Pancreas (tissue), 10 donors: Measurements from ENCODE around the gene KCNQ1OT1. TPM values are rescaled to one million over a fixed set of nuclear protein-coding genes. Genes with fewer than 3 reads are reported as not detected.
A peak's percentile ranks its signal among the peaks of the same experiment; 100 is the strongest.

ENCODE experiments used
- ATAC-seq, 4 donors: fragments of 200-7000 bp; cut with Tn5 transposase; one replicate each; pipeline versions ENCODE4 v1.8.0 to v1.9.1; 2020; ENCODE audit warnings: mild to moderate bottlenecking in 4 of 4, moderate library complexity in 4 of 4
- DNase-seq, 6 donors: peaks; one replicate each; pipeline ENCODE4 v3.0.0-alpha.2; 2020
- FAIRE-seq: peaks from 2 replicates; lab custom pipeline; 2012; peaks lifted over from hg19 to GRCh38; lab: Jason Lieb, UNC
- H3K27ac ChIP-seq, 4 donors: fragments of 200-600 bp; sonication (generic); 1 replicate in 3 of 4; 2 replicates in 1 of 4; pipeline versions ENCODE4 v1.5.0 to v1.8.0; 2020
- H3K27me3 ChIP-seq, 4 donors: fragments of 200-600 bp; one replicate each; pipeline ENCODE4 v1.8.0; 2021
- H3K36me3 ChIP-seq, 3 donors: fragments of 200-600 bp; sonication (generic) in 1 of 3; one replicate each; pipeline versions ENCODE4 v1.5.0 to v1.8.0; 2020 to 2021
- H3K4me1 ChIP-seq, 3 donors: fragments of 200-600 bp; one replicate each; pipeline ENCODE4 v1.8.0; 2021
- H3K4me3 ChIP-seq, 4 donors: fragments of 200-600 bp; sonication (generic) in 2 of 4; one replicate each; pipeline versions ENCODE4 v1.5.0 to v1.8.0; 2020 to 2021
- H3K9me3 ChIP-seq, 4 donors: fragments of 200-600 bp; one replicate each; pipeline ENCODE4 v1.8.0; 2021
- WGBS, 2 donors: extraction: QIAGEN DNeasy Blood & Tissue Kit; methylation state at CpG; one replicate each; pipeline ENCODE4 v1.1.7; 2013; 5-methylcytosine and 5-hydroxymethylcytosine counted together
- intact Hi-C, 3 donors: fragments of 100-400 bp; cut with DNase I; formaldehyde crosslinking; loops; one replicate each; pipeline versions ENCODE4 v1.11.1 to v1.14.2; 2022
- polyA plus RNA-seq, 2 donors: library from polyadenylated mRNA; stranded (reverse); fragments of 200-250 nt; gene quantifications; one replicate each; pipeline ENCODE4 v1.2.3, GENCODE V29; 2013
- total RNA-seq, 6 donors: library from RNA; stranded (reverse); fragmentation: NEBNext Ultra II Directional in 4 of 6; extraction: Animal tissue kit (Norgen Biotek cat#: 25700) in 4 of 6; gene quantifications; one replicate each; pipeline versions ENCODE4 v1.2.1 to v1.2.4, GENCODE V29; 2021 to 2023
- TF ChIP-seq, protein P1 (sequence below), 4 donors: fragments of 200-600 bp; sonication (generic) in 3 of 4; IDR thresholded peaks; one replicate each; pipeline versions ENCODE4 v1.5.0 to v1.8.0; 2021; ENCODE audit warnings: antibody characterized with exemption in 4 of 4
- donor health status: healthy with polysubstance abuse.
- donor health status: DM: no; HTN: no; CAD: no; lungs with moderate emphysema.
- donor health status: DM: no; HTN: no; CAD: no.
- donor health status: control.
- donor health status: control.
- donor health status: Bipolar disorder and iron deficiency.
- donor health status: DM: yes; HTN: yes; CAD: no.
- donor health status: DM: no; HTN: no; CAD: no.
- donor health status: DM: no; HTN: no; CAD: no.
- donor health status: DM: yes; HTN: yes; CAD: no.

Gene KCNQ1OT1
- total and polyA plus RNA-seq, 8 donors, result 0.31 to 1.9 (median 1.4) TPM

DNA sequence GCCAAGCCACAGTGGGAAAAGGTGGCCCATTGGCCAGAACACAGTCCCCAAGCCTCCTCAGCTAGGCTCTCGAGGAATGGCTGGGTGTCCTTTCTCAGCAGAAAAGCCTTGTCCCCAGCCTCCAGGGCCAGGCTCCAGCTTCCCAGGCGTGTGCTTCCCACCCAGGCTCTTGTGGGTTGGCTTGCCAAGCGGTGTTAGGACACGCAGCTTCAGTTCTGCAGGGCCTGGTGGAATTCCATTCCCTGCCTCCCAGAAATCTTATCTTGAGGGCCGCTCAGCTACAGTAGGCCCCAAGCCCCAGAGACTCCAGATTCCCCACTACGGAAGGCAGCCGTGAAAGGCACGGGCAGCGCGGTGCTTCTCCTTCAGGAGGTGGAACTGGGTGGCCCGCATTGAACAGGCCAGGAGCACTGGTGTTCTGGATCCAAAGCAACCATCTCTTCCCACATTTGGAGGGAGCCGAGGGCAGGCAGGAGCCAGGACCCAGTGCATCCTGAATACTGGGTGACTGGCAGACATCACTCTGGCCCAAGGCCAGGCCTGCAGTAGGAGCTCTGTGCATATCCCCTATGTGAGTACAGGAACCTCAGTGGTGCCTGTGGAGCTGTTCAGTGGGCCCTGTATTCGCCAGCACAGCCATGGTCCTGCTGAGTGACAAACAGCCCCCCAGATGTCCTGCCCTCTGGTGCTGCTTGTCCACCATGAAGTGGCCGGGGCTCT lies 16.7 kb upstream of the KCNQ1OT1 start:
- no peaks in the 10 kb centered on the region for H3K4me1 ChIP-seq
- H3K27me3 ChIP-seq, result no peaks in the 10 kb centered on the region
- H3K4me3 ChIP-seq, result no peak overlapping the region
- 93 to 94% methylated on average over 14 of the region's 14 CpGs for WGBS, 2 donors
- no peak for ATAC-seq
- no peak for FAIRE-seq
- intact Hi-C loops, result no loop called here
- H3K36me3 ChIP-seq, result no peaks in the 10 kb centered on the region
- H3K27ac ChIP-seq, result no peak overlapping the region
- TF ChIP-seq, protein P1, sequence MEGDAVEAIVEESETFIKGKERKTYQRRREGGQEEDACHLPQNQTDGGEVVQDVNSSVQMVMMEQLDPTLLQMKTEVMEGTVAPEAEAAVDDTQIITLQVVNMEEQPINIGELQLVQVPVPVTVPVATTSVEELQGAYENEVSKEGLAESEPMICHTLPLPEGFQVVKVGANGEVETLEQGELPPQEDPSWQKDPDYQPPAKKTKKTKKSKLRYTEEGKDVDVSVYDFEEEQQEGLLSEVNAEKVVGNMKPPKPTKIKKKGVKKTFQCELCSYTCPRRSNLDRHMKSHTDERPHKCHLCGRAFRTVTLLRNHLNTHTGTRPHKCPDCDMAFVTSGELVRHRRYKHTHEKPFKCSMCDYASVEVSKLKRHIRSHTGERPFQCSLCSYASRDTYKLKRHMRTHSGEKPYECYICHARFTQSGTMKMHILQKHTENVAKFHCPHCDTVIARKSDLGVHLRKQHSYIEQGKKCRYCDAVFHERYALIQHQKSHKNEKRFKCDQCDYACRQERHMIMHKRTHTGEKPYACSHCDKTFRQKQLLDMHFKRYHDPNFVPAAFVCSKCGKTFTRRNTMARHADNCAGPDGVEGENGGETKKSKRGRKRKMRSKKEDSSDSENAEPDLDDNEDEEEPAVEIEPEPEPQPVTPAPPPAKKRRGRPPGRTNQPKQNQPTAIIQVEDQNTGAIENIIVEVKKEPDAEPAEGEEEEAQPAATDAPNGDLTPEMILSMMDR (IDR thresholded peaks at IDR 0.05), result no peak
- H3K9me3 ChIP-seq, result no peaks in the 10 kb centered on the region
- DNase-seq, result peak in 1 of 6 donors; percentile 40

DNA sequence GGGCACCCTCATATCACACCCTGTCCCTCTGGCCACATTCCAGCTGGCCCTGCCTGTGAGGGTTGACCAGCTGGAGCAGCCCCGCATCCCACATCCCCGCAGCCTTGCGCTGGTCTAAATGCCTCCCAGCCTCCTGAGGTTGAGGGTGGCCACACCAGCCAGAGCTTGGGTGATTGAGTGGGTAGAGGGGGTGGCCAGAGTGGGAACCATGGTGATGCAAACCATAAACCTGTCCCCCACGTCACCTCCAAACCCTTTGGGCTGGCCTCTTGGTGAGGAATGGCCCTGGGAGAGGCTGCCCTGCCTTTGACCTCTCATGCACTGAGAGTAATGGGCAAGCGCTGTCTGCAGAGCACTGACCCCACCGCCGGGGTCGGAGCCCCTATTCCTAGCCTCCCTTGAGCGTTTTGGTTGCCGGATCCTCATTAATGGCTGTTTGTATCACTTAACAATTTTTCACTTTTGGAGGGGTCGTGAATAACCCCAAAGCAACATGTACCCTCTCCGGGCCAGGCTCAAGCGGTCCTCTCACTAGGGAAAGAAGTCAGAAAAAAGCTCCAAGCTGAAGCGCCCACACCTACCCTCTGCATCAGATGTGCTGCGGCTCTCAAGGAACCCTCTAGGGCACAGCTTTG lies 16.0 kb upstream of the KCNQ1OT1 start:
- TF ChIP-seq, protein P1 (IDR thresholded peaks at IDR 0.05), result no peak
- FAIRE-seq, result no peak
- H3K4me3 ChIP-seq, result no peak overlapping the region
- H3K27ac ChIP-seq, result no peak overlapping the region
- no peak for DNase-seq
- no peaks in the 10 kb centered on the region for H3K36me3 ChIP-seq
- no peak for ATAC-seq
- 93 to 97% methylated on average over 15 of the region's 15 CpGs for WGBS, 2 donors
- H3K4me1 ChIP-seq, result no peaks in the 10 kb centered on the region
- no peaks in the 10 kb centered on the region for H3K9me3 ChIP-seq
- H3K27me3 ChIP-seq, result no peaks in the 10 kb centered on the region
- intact Hi-C loops, result no loop called here

DNA sequence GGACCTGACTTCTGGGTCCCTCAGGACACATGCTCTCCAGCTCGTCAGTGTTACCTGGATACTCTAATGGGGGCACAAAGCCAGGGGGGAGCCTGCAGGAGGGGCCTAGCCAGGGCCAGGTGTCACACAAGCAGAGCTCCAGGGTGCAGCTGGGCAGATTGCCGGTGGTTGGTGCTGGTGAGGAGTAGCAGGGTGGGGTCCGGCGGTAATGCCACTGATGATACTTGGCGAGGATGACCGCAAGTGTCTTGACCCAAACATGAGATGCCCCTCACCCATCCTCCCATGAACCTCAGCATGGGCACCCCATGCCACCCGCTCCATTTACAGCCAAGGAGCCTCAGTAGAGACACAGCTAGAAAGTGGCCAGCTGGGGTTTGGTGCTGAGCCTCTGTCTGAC lies 15.1 kb upstream of the KCNQ1OT1 start:
- 95 to 97% methylated on average over 7 of the region's 7 CpGs for WGBS, 2 donors
- no peak for FAIRE-seq
- H3K36me3 ChIP-seq, result no peaks in the 10 kb centered on the region
- TF ChIP-seq, protein P1 (IDR thresholded peaks at IDR 0.05), result no peak
- H3K27ac ChIP-seq, result no peak overlapping the region
- intact Hi-C loops, result no loop called here
- peak in 1 of 6 donors; percentile 54 for DNase-seq
- no peaks in the 10 kb centered on the region for H3K27me3 ChIP-seq
- no peaks in the 10 kb centered on the region for H3K4me1 ChIP-seq
- no peaks in the 10 kb centered on the region for H3K9me3 ChIP-seq
- ATAC-seq, result no peak
- H3K4me3 ChIP-seq, result no peak overlapping the region

DNA sequence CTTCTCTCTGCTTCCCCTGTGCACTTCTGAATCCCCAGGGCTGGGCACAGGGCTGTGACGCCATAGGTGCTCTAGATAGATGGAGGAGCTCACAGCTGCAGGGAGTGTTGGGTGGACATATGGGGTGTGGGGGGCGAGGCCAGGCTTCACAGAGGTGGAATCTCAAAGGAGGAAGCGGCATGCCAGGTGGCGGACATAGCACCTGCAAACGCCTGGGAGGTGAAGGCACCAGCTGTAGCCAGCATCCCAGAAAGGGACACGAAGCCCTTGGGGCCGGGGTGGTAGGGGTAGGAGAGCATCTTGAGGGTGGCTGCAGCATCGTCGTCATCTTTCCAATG lies 14.6 kb upstream of the KCNQ1OT1 start:
- 93 to 97% methylated on average over 9 of the region's 9 CpGs for WGBS, 2 donors
- ATAC-seq, result no peak
- H3K27ac ChIP-seq, result no peak overlapping the region
- H3K4me1 ChIP-seq, result no peaks in the 10 kb centered on the region
- intact Hi-C loops, result no loop called here
- H3K4me3 ChIP-seq, result no peak overlapping the region
- no peaks in the 10 kb centered on the region for H3K9me3 ChIP-seq
- H3K27me3 ChIP-seq, result no peaks in the 10 kb centered on the region
- DNase-seq, result peak in 1 of 6 donors; percentile 44
- H3K36me3 ChIP-seq, result no peaks in the 10 kb centered on the region
- TF ChIP-seq, protein P1 (IDR thresholded peaks at IDR 0.05), result no peak
- no peak for FAIRE-seq
